Mesothelial cell of epicardium (in vitro differentiated cells): ENCODE measurements around the gene LRIG1. TPM values are rescaled to one million over a fixed set of nuclear protein-coding genes. Genes with fewer than 3 reads are reported as not detected.

ENCODE experiments used
- DNase-seq, 2 experiments: peaks; one replicate each; pipeline ENCODE4 v3.0.0; 2021; ENCODE audit warnings: low spot score in 2 of 2; ENCODE audit not compliant: unreplicated experiment in 2 of 2
- H3K27ac Mint-ChIP-seq: 2 replicates; pipeline ENCODE4 v1.8.0; 2021; ENCODE audit warnings: mixed read lengths
- H3K27me3 Mint-ChIP-seq: 2 replicates; pipeline ENCODE4 v1.8.0; 2021; ENCODE audit warnings: low read depth, mixed read lengths
- H3K36me3 Mint-ChIP-seq: 2 replicates; pipeline ENCODE4 v1.8.0; 2021; ENCODE audit warnings: mixed read lengths
- H3K4me1 Mint-ChIP-seq: 2 replicates; pipeline ENCODE4 v1.8.0; 2021; ENCODE audit warnings: mixed read lengths
- H3K4me3 Mint-ChIP-seq: 2 replicates; pipeline ENCODE4 v1.8.0; 2021; ENCODE audit warnings: mild to moderate bottlenecking, moderate library complexity, mixed read lengths
- H3K9me3 Mint-ChIP-seq: 2 replicates; pipeline ENCODE4 v1.8.0; 2021; ENCODE audit warnings: mixed read lengths
- CTCF ChIP-seq: fragments of 200-600 bp; sonication (generic); IDR thresholded peaks from one replicate; pipeline ENCODE4 v1.5.0; 2021; ENCODE audit warnings: antibody characterized with exemption; ENCODE audit not compliant: unreplicated experiment
- total RNA-seq: library from RNA; stranded (reverse); gene quantifications from 3 replicates; pipeline ENCODE4 v1.2.1, GENCODE V29; 2021

Gene LRIG1
- total RNA-seq, 1 donor from 2014 or later = 5.5 TPM

- H3K9me3 Mint-ChIP-seq = no peaks in the 10 kb centered on the region
- no peak for DNase-seq
- no peak for TF ChIP-seq CTCF
- no peaks in the 10 kb centered on the region for H3K27me3 Mint-ChIP-seq
- H3K4me3 Mint-ChIP-seq = no peak overlapping the region
- H3K36me3 Mint-ChIP-seq = peaks cover 27% of the 10 kb centered on the region
- peaks cover 3% of the 10 kb centered on the region for H3K4me1 Mint-ChIP-seq
- no peak overlapping the region for H3K27ac Mint-ChIP-seq
Measured at GRCh38 chr3:66376568-66376967, 124.3 kb downstream of the LRIG1 start.

GRCh38 chr3:66372681-66373350, 128.0 kb downstream of the LRIG1 start:
- no peak for DNase-seq
- Mint-ChIP-seq H3K4me1 (peaks cover 1% of the 10 kb centered on the region), H3K36me3 (peaks cover 14% of the 10 kb centered on the region), H3K27ac (no peak overlapping the region), H3K9me3 (no peaks in the 10 kb centered on the region), H3K27me3 (peaks cover under 1% of the 10 kb centered on the region), H3K4me3 (no peak overlapping the region)
- TF ChIP-seq CTCF = no peak

- H3K4me1 Mint-ChIP-seq = no peaks in the 10 kb centered on the region
- DNase-seq = no peak
- H3K27me3 Mint-ChIP-seq = peaks cover 14% of the 10 kb centered on the region
- H3K27ac Mint-ChIP-seq = no peak overlapping the region
- peaks cover 12% of the 10 kb centered on the region for H3K36me3 Mint-ChIP-seq
- no peak overlapping the region for H3K4me3 Mint-ChIP-seq
- TF ChIP-seq CTCF = no peak
- H3K9me3 Mint-ChIP-seq = no peaks in the 10 kb centered on the region
Measured at GRCh38 chr3:66371432-66371831, 129.4 kb downstream of the LRIG1 start.

- TF ChIP-seq CTCF = no peak
- Mint-ChIP-seq H3K9me3 (no peaks in the 10 kb centered on the region), H3K27me3 (peaks cover 23% of the 10 kb centered on the region), H3K36me3 (peaks cover 8% of the 10 kb centered on the region), H3K4me1 (no peaks in the 10 kb centered on the region), H3K27ac (no peak overlapping the region), H3K4me3 (no peak overlapping the region)
- no peak for DNase-seq
Measured at GRCh38 chr3:66370179-66370578, 130.6 kb downstream of the LRIG1 start.

- Mint-ChIP-seq H3K4me1 (peaks cover 6% of the 10 kb centered on the region), H3K27ac (no peak overlapping the region), H3K27me3 (peaks cover 40% of the 10 kb centered on the region), H3K36me3 (peaks cover 8% of the 10 kb centered on the region), H3K9me3 (no peaks in the 10 kb centered on the region), H3K4me3 (no peak overlapping the region)
- no peak for TF ChIP-seq CTCF
- no peak for DNase-seq
Measured at GRCh38 chr3:66367979-66368378, 132.8 kb downstream of the LRIG1 start.
